NB4 (cell line): ENCODE data around the gene DDX51.

Experiments
- POLR2A ChIP-seq: IDR thresholded peaks from 2 replicates; pipeline ENCODE4 v1.6.1; 2011; ENCODE audit warnings: mild to moderate bottlenecking; ENCODE audit not compliant: insufficient read length; ENCODE audit errors: extremely low read depth
- TF ChIP-seq, protein P1 (sequence below): IDR thresholded peaks from 2 replicates; pipeline ENCODE4 v1.6.1; 2011; ENCODE audit warnings: low read depth, low read length

DNA sequence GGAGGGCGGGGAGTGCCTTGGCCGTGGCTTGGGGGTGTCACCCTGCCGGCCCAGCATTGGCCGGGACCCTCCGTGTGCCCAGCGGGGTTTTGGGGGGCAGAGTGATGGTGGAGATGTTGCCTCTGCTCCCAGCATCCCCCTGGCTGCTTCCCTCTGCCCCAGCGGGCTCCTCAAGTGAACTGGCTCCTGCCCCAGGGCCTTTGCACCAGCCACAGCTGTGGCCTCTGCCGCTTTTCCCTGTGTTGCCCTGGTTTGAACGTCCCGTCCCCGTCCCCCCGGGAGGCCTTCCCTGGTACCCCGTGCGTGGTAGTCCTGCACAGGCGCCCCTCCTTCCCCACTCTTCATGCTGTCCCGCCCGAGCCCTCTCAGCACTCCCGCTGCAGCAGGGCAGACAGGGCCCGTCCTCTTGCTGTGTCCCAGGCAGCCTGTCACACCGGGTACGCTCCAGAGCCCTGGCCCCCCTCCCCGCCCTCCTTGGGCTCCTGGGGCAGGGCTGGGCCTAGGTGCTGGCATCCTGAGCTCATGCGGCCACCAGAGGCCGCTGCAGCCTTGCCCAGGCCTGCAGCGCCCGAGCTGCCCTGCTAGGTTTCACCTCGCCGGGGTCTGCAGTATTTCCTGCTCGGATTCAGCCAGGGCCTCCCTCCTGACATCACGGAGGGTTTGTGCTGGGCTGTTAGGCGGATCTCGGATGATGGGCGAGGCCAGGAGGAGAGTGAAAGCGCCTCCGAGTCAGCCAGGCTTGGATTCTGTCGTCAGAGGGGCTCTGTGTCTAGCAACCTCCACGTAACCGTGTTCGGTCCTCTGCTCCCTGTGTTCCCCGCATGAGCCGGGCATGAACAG, 9.6 kb upstream of the DDX51 start:
- no peak for TF ChIP-seq POLR2A
- TF ChIP-seq, protein P1, sequence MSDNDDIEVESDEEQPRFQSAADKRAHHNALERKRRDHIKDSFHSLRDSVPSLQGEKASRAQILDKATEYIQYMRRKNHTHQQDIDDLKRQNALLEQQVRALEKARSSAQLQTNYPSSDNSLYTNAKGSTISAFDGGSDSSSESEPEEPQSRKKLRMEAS: 0 out of 2 replicates have a peak, but pooled peaks have one; percentile 36
